GM19324 (cell line): ENCODE data around the gene ATP5MC3.
A peak's percentile ranks its signal among the peaks of the same experiment; 100 is the strongest.
"Not testable (repeated sequence)": the region's sequence is repeated elsewhere in the genome, so short reads cannot be mapped to it uniquely, and the experiment has no call there.

Source experiments
- ATAC-seq: cut with Tn5 transposase; IDR thresholded peaks from one replicate; pipeline ENCODE4 v1.9.1; 2021; ENCODE audit warnings: mild to moderate bottlenecking, moderate library complexity; ENCODE audit not compliant: unreplicated experiment, low FRiP score

Gene ATP5MC3

DNA sequence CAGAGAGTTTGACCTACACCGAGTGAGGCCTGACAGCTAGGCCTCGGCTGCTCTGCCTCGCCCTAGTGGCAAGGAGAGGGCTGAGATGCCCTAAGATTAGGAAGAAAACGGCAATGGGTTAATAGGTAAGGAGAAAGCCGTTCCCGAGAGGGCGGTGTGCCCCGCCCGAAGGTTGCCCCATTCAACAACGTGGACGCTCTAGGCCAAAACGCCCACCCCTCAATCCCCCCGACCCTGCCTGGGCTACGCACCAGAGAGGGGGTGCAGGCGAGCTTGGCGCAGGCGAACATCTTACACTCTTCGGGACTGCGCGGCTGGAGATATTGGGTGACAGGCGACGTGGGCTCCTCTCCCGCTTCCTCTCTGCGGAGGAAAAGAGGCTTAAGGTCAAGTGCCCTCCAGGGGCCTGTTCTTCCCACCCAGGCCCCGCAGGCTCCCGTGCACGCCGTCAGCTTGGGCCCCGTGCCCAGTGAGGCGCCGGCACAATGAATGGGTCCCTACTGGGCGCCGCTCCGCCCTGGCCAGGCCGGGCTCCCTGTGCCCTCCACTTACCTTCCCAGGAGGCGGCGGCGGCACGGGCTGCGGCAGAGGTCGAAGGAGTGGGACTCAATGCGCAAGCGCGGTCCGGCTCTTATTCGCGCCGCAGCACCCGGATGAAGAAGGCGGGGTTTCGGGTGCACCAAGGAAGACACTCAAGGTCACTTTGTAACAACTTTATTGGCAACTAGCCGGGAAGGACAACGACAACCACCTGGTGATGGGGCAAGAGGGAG, at the start of gene ATP5MC3:
Gene ATP5MC3, minus strand, starts transcription at position 607 of the 773 bp plus-strand sequence. Its CDS starts 317 bp downstream, at position 290.
- ATAC-seq: peak; percentile 92

GRCh38 chr2:175228601-175229000, 47.1 kb upstream of the ATP5MC3 start:
- not testable (repeated sequence) for ATAC-seq

GRCh38 chr2:175228179-175228578, 46.7 kb upstream of the ATP5MC3 start:
- no peak for ATAC-seq

GRCh38 chr2:175227393-175227792, 45.9 kb upstream of the ATP5MC3 start:
- no peak for ATAC-seq

GRCh38 chr2:175220075-175220474, 38.6 kb upstream of the ATP5MC3 start:
- no peak for ATAC-seq

DNA sequence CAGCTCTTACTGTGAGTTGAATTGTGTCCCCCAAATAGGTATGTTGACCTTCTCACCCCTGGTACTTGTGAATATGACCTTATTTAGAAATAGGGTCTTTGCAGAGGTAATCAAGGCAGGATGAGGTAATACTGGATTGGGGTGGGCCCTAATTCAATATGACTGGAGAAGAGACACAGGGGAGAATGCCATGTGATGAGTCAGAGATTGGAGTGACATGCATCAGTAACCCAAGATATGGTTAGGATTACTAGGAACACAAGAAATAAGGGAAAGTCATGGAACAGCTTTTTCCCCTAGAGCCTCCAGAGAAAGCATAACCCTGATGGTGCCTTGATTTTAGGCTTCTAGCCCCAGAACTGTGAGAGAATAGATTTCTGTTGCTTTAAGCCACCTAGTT, 37.0 kb upstream of the ATP5MC3 start:
- no peak for ATAC-seq

DNA sequence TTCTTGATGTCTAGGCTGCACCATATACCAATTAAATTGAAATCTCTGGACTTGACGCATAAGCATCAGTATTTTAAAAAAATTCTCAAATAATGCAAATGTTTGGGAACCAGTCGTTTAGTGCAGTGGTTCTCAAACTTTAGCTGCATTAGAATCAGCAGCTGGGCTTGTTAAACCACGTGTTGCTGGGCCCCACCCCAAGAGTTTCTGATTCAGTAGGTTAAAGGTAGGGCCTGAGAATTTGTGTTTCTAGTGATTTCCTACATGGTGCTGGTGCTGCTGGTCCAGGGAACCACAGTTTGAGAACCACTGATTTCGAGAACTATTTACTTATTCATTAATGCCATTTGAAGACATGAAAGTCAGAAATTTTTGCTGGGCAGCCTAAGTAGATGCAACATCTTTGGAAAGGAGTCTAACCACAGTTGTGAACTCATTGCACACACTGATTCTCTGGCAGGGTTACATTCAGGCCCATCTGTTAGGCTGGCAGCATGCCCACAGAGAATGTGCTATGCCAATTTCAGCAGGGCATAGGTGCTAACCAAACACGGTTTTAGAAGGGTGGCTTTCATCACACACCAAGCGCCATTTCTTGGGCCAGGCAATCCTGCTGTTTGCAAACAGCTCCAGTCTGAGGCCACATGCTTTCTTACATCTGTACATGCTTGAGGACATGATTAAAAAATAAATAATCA, 26.4 kb upstream of the ATP5MC3 start:
- no peak for ATAC-seq

- ATAC-seq: no peak
Measured at GRCh38 chr2:175206866-175207265, 25.4 kb upstream of the ATP5MC3 start.

DNA sequence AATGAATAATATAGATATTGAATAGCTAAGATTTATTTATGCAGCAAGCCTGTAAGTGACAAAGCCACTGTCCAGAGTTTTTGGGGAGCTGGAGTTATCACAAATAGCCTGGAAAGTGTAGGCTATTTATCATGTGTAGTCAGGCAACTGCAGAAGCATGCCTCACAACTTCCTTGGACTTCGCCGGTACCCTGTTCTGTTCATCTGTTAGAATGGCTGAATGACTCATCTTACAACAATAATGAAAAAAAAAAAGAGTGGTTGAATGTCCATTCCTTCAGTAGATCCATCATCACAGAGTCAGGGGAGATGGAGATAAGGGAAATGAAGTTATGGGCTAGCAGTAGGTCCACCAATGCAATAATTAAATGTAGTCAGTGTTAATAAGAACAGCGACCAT, 24.0 kb upstream of the ATP5MC3 start:
- no peak for ATAC-seq

DNA sequence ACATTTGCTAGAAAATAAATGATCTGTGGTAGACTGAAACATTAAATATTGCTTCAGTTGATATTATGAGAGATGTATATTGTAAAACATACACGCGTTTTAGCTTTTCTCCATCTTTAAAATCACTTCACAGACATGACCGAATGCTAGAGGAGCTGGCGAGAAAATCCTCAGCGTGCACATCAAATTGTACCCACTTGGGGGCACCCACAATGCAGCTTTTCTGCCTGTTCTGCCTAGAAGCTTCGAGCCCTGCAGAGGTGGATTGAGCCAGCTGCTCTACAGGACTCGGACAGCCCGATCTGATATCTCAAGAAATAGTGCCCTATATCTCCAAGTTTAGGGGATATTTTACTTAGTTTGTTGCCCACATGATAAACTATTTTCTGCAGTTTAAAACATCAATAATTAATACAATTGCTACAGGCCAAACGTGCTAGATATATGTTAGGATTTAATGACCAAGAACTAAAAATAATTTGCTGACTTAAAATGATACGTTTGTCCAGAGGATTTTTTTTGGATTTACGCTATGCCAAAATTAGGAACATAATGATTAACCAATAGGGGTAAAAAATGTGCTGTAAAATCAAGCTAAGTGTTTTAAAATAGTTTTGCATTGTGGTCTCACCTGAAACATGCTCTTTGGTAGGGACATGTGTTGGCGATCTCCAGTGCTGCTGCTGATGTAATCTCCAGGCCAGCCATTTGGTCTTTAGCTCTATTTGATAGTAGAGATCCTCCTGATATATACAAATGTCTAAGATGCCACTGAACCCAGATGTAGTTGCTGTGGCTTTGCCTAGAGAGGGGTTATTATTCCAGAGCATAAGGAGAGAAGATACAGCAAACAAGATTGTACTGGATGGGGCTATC, 22.3 kb upstream of the ATP5MC3 start:
- peak; percentile 94 for ATAC-seq

DNA sequence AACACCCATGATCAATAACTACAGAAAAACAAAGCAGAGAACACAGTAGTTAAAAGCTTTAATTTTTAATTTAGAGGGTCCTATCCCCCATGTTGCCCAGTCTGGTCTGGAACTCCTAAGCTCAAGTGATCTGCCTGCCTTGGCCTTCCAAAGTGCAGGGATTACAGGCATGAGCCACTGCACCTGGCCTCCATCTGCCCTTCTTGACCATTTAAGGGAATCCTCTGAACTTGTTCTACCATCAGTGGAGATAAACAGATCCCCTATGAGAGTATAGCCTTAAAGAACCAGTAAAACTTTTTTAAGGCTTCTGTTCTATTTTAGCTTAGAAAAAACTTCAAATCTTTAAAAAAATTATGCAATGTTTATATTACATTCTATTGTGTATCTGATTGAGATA, 13.5 kb upstream of the ATP5MC3 start:
- ATAC-seq: no peak

- ATAC-seq: no peak
Measured at GRCh38 chr2:175188761-175189160, 7.3 kb upstream of the ATP5MC3 start.

DNA sequence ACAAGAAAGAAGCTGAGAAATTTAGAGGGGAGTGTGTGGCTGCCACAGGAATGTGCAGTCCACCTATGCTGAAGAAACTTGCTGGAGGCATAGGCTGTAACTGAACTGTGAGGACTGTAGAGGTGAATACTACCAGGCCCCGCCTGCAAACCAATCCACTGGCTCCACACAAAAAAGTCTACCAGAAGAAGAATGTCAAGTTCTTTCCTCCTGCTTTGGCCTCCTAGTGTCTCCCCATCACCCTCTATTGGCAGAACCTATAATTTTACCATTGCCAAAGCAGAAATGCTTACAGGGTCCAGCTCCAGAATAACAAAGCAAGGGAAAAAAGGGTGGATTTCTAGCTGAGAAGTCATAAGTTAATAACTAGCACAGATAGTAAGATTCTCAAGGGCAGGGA, 5.9 kb upstream of the ATP5MC3 start:
- no peak for ATAC-seq

DNA sequence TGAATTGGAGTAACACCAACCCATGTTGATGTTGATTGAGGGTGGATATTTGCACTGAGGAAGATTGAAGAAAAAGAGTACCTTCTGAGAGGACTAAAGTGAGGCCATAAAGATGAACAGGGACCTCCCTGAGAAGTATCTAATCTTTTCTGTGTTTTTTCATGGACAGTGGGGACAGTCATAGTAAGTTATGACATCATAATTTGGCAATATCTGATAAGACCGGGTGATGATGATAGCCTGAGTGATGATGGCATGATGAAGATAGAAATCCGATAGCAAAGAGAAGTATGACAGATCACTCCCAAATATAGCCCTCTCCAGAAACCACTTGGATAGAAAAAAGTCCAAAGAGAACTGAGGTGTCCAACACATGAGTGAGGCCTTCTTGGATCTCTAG, 2.2 kb upstream of the ATP5MC3 start:
- no peak for ATAC-seq

DNA sequence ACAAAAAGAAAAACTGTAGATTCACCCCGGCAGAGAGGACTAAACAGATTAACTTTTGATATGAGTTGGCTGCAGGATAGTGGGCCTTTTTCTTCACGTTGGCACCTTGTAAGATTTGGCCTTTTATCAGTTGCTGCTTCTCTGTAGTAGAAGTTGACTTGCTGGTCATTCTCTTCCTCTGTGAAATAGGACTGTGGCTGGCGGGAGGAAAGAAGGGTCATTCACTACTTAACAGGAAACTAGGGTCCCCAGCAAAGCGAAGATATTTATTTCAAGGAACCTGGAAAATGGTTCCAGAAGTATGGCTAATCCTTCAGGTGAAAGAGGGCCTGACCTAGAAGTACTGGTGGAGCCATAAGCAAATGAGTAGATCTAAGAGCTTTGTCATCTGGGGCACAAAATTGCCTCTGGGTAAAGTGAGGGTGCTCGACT, 383 bp upstream of the ATP5MC3 start:
- ATAC-seq: no peak

GRCh38 chr2:175180701-175181103, 808 bp downstream of the ATP5MC3 start:
- peak; percentile 39 for ATAC-seq

GRCh38 chr2:175176624-175177023, 4.9 kb downstream of the ATP5MC3 start:
- ATAC-seq: no peak

- ATAC-seq: no peak
Measured at GRCh38 chr2:175175896-175176295, 5.6 kb downstream of the ATP5MC3 start.

DNA sequence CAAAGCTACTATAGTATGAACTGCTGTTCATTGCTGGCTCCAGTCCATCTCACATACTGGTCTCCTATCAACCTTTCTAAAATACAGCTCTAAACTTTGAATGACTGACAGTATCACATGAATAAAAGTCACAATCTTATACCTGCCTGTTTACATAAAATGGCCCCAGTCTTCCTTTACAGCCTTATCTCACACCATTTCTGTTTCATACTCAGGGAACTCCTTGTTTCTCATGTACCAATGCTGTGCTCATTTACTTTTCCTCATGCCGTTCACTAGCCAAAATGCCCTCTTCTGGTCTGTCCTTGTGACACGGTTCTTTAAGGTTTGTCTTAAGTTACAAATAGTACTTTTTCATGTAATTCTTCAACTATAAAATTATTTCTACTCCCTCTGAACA, 6.2 kb downstream of the ATP5MC3 start:
- no peak for ATAC-seq

DNA sequence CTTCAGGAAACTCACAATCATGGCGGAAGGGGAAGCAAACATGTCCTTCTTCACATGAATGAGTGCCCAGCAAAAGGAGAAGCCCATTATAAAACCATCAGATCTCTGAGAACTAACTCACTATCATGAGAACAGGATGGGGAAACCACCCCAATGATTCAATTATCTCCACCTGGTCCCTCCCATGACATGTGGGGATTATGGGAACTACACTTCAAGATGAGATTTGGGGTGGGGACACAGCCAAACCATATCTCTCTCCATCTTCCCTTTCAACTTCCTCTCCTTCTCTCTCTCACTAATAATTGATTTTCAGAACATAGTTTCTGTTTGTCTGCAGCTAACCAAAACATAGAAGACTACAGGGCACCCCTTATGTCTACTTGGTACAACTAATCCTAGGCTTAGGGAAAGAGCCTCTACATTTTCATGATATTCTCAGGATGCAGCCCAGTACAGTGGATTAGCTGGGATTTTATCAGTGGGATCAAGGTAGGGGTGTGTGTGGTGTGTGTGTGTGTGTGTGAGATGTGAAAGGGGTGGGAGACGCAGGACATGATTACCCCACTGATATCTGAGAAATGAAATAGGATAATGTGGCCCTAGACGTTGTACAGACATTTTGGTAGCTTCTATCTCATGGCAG, 10.7 kb downstream of the ATP5MC3 start:
- ATAC-seq: no peak
